HG03558 (cell line): ENCODE data around the gene CAPZA2.
A peak's percentile ranks its signal among the peaks of the same experiment; 100 is the strongest.
"Not testable (repeated sequence)": the region's sequence is repeated elsewhere in the genome, so short reads cannot be mapped to it uniquely, and the experiment has no call there.

Experiments
- ATAC-seq: cut with Tn5 transposase; IDR thresholded peaks from one replicate; pipeline ENCODE4 v1.9.1; 2021; ENCODE audit warnings: moderate number of reproducible peaks; ENCODE audit not compliant: unreplicated experiment; ENCODE audit errors: extremely low read depth

Gene CAPZA2

GRCh38 chr7:116862234-116862950 lies at the start of gene CAPZA2:
Gene CAPZA2 (plus strand): TSS chr7:116862587. CDS start chr7:116862612, 25 bp downstream.
- ATAC-seq = peak; percentile 78

GRCh38 chr7:116812860-116813259 lies 49.5 kb upstream of the CAPZA2 start:
- no peak for ATAC-seq

GRCh38 chr7:116813371-116813770 lies 49.0 kb upstream of the CAPZA2 start:
- not testable (repeated sequence) for ATAC-seq

GRCh38 chr7:116815041-116815440 lies 47.3 kb upstream of the CAPZA2 start:
- no peak for ATAC-seq

GRCh38 chr7:116820149-116820548 lies 42.2 kb upstream of the CAPZA2 start:
- no peak for ATAC-seq

- ATAC-seq = not testable (repeated sequence)
These were observed 40.7 kb upstream of the CAPZA2 start for GRCh38 chr7:116821647-116822046.

GRCh38 chr7:116824449-116824848 lies 37.9 kb upstream of the CAPZA2 start:
- ATAC-seq = no peak

- ATAC-seq = no peak
These were observed 34.1 kb upstream of the CAPZA2 start for GRCh38 chr7:116828281-116828680.

GRCh38 chr7:116829041-116829440 lies 33.3 kb upstream of the CAPZA2 start:
- ATAC-seq = no peak

DNA sequence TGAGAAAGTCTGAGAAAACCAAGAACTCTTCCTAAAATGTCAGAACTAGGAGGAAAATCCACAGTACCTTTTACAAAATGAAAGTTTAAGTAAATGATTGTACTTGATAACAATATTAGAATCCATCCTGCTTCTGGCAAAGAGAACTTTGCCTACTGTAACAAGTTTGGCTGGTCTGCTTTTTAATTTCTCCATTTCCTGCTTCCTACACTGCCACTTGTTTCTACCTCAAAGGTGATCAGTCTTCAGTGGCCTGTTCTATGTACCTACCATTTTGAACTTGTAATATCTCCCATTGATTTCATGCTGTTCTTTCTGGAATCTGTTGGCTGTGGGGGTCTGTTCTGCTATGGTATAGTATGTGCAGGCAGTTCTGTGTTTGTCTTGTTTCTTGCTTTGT lies 32.9 kb upstream of the CAPZA2 start:
- no peak for ATAC-seq

- no peak for ATAC-seq
These were observed 29.7 kb upstream of the CAPZA2 start for GRCh38 chr7:116832692-116833091.

GRCh38 chr7:116834815-116835504 lies 27.4 kb upstream of the CAPZA2 start:
- no peak for ATAC-seq

GRCh38 chr7:116836048-116836447 lies 26.3 kb upstream of the CAPZA2 start:
- ATAC-seq = no peak

GRCh38 chr7:116836911-116837310 lies 25.5 kb upstream of the CAPZA2 start:
- no peak for ATAC-seq

DNA sequence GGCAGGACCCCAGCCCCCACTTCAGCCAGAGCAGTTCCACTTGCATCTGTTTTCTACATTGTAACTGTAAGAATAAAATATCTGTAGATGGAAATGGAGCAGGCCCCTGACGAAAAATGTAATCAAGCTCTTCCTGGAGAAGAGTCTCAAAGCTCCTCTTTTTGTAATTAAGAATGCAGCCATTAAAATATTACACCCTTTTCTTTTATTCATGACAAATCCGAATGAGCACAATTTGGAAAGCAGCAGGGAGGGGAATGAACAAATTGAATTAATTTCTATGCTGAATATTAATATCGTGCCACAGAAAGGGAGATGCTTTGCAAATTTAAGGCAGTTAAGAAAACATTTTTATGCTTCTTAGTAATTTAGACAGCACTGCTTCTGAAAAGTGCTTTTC lies 24.8 kb upstream of the CAPZA2 start:
- ATAC-seq = no peak

DNA sequence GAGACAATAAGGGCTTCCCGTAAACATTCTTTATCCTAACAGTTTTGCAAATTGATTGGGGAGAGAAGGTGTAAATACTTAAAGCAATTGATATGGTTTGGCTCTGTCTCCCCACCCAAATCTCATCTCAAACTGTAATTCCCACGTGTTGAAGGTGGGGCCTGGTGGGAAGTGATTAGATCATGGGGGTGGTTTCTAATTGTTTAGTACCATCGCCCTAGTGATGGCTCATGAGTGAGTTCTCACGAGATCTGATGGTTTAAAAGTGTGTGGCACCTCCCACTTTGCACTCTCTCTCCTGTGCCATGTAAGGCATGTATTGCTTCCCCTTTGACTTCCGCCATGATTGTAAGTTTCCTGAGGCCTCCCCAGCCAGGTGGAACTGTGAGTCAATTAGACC lies 22.1 kb upstream of the CAPZA2 start:
- no peak for ATAC-seq

DNA sequence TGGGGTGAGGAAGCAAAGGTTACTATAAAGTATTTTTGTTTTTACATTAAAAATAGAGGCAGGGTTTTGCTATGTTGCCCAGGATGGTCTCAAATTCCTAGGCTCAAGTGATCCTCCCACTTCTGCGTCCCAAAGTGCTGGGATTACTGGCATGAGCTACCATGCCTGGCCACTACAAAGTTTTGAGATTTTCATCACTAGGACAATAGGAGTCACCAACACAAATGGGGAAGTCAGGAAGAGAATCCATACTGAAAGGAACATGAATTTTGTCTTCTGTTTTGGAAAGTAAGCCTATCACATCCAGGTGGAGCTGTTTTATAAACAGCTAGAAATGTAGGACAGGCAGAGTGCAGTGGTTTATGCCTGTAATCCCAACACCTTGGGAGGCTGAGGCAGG lies 20.0 kb upstream of the CAPZA2 start:
- no peak for ATAC-seq

GRCh38 chr7:116843378-116843777 lies 19.0 kb upstream of the CAPZA2 start:
- no peak for ATAC-seq

GRCh38 chr7:116851175-116851574 lies 11.2 kb upstream of the CAPZA2 start:
- ATAC-seq = no peak

- no peak for ATAC-seq
These were observed 10.7 kb upstream of the CAPZA2 start for GRCh38 chr7:116851671-116852070.

DNA sequence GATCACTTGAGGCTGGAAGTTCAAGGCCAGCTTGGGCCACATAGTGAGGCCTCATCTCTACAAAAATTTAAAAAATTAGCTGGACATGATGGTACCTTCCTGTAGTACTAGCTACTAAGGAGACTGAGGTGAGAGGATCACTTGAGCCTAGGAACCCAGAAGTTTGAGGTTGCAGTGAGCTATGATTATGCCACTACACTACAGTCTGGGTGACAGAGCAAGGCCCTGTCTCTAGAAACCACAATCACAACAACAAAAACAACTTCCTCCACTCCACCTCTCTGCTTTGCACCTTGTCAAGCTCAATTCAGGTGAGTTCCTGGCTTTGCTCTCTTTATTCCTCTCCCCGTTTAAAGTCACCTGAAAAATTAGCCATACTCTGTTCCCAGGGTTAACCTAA lies 8.3 kb upstream of the CAPZA2 start:
- ATAC-seq = no peak

GRCh38 chr7:116857052-116857451 lies 5.3 kb upstream of the CAPZA2 start:
- no peak for ATAC-seq
